Measurements from ENCODE around the gene FGFRL1.

Gene FGFRL1

GRCh38 chr4:1023075-1023640, 11.7 kb downstream of the FGFRL1 start:
- DNase-seq (ENCODE audit: low spot score): no peak

- DNase-seq (ENCODE audit: low spot score): no peak
Measured at GRCh38 chr4:1023895-1024740, 12.7 kb downstream of the FGFRL1 start.

GRCh38 chr4:1024882-1025545, 13.6 kb downstream of the FGFRL1 start:
- no peak for DNase-seq (ENCODE audit: low spot score)

GRCh38 chr4:1026115-1026514, 14.7 kb downstream of the FGFRL1 start:
- peak; percentile 12 for DNase-seq (ENCODE audit: low spot score)

- DNase-seq (ENCODE audit: low spot score): no peak
Measured at GRCh38 chr4:1027219-1027914, 15.9 kb downstream of the FGFRL1 start.

GRCh38 chr4:1027915-1028238, 16.5 kb downstream of the FGFRL1 start:
- no peak for DNase-seq (ENCODE audit: low spot score)

GRCh38 chr4:1028574-1029220, 17.3 kb downstream of the FGFRL1 start:
- no peak for DNase-seq (ENCODE audit: low spot score)

- DNase-seq (ENCODE audit: low spot score): no peak
Measured at GRCh38 chr4:1029529-1029928, 18.1 kb downstream of the FGFRL1 start.

GRCh38 chr4:1030031-1030430, 18.6 kb downstream of the FGFRL1 start:
- no peak for DNase-seq (ENCODE audit: low spot score)

GRCh38 chr4:1030559-1030958, 19.1 kb downstream of the FGFRL1 start:
- no peak for DNase-seq (ENCODE audit: low spot score)

GRCh38 chr4:1031346-1031745, 19.9 kb downstream of the FGFRL1 start:
- no peak for DNase-seq (ENCODE audit: low spot score)

GRCh38 chr4:1031956-1032795, 20.8 kb downstream of the FGFRL1 start:
- DNase-seq (ENCODE audit: low spot score): no peak

GRCh38 chr4:1032861-1033260, 21.4 kb downstream of the FGFRL1 start:
- DNase-seq (ENCODE audit: low spot score): no peak

GRCh38 chr4:1033840-1034551, 22.6 kb downstream of the FGFRL1 start:
- DNase-seq (ENCODE audit: low spot score): no peak

GRCh38 chr4:1035510-1035909, 24.1 kb downstream of the FGFRL1 start:
- DNase-seq (ENCODE audit: low spot score): no peak

- DNase-seq (ENCODE audit: low spot score): no peak
Measured at GRCh38 chr4:1036095-1036494, 24.7 kb downstream of the FGFRL1 start.

- DNase-seq (ENCODE audit: low spot score): no peak
Measured at GRCh38 chr4:1036976-1037810, 25.8 kb downstream of the FGFRL1 start.

- no peak for DNase-seq (ENCODE audit: low spot score)
Measured at GRCh38 chr4:1038948-1039492, 27.6 kb downstream of the FGFRL1 start.

Measured in CD4-positive, alpha-beta T cell treated with Interleukin-15 for 4 hours (primary cell).